ENCODE measurements around the gene LRWD1.
"Not testable (repeated sequence)": the region's sequence is repeated elsewhere in the genome, so short reads cannot be mapped to it uniquely, and the experiment has no call there.

- TF ChIP-seq CTCF, POLR2A (IDR thresholded peaks at IDR 0.05): not testable (repeated sequence)
These were observed 14.4 kb downstream of the LRWD1 start for GRCh38 chr7:102479209-102479584.
